NCI-H146 (cell line): ENCODE results near the gene MRO.
"Not testable (repeated sequence)": the region's sequence is repeated elsewhere in the genome, so short reads cannot be mapped to it uniquely, and the experiment has no call there.

Experiments used
- DNase-seq: peaks from one replicate; lab custom pipeline; 2025; lab: John Stamatoyannopoulos, UW

The MRO gene

DNA sequence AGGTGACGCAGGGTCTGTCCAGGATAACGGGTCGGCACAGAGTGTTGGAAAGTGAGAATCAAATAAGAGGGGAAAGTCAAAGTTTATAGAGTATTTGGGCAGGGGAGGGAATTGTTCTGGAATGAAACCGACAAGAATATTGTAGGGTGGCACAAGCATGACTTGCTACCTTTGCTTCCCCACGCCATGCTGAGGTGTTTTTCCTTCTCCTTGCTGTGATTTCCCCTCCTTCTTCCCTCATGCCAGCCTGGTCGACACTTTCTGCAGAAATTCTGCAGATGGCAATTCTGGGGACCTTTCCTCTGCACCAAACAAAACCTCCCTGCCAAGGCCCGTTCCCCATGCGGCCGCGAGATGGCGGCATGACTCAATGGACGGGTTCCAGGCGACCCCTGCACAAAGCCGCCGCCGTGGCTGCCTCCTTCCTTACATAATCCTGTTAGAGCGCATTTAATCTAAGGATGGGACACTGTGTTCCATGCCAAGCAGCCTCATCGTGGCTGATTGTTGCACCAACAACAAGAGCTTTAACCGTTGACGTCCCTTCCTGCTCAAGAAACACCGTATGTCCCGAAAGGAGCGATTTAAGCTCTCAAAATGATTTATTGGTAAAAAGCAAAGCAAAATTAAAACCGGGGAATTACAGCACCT is at the start of gene MRO:
TSS of gene MRO (minus strand) at position 289 of the 651 bp plus-strand sequence. CDS start 10,616 bp downstream, outside the sequence.
- DNase-seq = peak; percentile 90

GRCh38 chr18:50869150-50869549 is 49.3 kb upstream of the MRO start:
- no peak for DNase-seq

- DNase-seq = peak; percentile 24
Observed at GRCh38 chr18:50866765-50867164, 46.9 kb upstream of the MRO start.

GRCh38 chr18:50863840-50864375 is 44.1 kb upstream of the MRO start:
- DNase-seq = no peak

DNA sequence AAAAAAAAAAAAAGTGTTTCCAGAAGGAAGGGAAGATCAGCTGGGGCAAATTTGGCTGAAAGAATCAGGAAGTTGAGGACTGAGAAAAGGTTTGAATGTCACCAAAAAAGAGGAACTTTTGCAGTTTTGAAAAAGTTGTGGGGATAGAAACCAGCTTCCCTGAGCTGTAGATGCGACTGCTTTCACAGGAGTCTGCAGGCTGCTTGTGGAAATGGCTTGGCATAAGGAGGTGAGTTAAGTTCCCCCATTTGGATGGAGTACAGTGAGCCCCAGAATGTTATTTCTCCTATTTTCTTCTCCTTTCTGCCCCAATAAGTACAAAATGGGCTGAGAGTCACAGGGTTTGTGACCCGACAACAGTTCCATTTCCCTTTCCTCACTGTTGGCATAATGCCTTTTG is 42.6 kb upstream of the MRO start:
- no peak for DNase-seq

- DNase-seq = no peak
Observed at GRCh38 chr18:50861617-50862016, 41.8 kb upstream of the MRO start.

- no peak for DNase-seq
Observed at GRCh38 chr18:50859793-50860555, 40.2 kb upstream of the MRO start.

- DNase-seq = no peak
Observed at GRCh38 chr18:50857694-50858093, 37.9 kb upstream of the MRO start.

DNA sequence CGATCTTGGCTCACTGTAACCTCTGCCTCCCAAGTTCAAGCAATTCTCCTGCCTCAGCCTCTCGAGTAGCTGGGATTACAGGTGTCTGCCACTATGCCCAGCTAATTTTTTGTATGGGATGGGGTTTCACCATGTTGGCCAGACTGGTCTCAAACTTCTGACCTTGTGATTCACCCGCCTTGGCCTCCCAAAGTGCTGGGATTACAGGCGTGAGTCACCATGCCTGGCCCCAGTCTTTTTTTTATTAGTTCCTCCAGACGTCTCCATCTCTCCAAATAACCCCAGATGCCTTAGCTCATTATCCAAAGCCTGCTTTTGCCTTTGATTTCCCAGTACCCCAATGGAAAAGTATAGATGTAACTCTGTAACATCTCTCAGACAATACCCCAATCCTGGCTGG is 37.4 kb upstream of the MRO start:
- DNase-seq = not testable (repeated sequence)

GRCh38 chr18:50855976-50856757 is 36.4 kb upstream of the MRO start:
- DNase-seq = no peak

DNA sequence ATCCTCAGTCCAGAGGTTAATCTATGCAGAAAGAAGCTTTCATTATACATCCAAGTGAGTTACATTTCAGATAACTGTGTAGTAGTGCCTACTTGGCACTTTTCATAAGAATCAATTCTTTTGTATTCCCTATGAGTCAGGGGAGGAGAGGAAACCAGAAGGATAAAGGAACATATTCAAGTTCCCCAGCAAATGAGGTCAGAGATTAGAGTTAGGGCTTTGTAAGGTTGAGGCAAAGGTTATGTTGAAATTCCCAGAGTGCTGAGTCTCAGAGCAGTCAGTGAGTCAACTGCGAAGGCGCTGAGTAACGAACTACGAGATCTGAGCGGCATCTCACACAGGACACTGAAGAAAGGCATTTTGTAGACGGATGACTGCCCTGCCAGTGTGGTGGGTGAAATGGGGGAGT is 34.1 kb upstream of the MRO start:
- DNase-seq = no peak

DNA sequence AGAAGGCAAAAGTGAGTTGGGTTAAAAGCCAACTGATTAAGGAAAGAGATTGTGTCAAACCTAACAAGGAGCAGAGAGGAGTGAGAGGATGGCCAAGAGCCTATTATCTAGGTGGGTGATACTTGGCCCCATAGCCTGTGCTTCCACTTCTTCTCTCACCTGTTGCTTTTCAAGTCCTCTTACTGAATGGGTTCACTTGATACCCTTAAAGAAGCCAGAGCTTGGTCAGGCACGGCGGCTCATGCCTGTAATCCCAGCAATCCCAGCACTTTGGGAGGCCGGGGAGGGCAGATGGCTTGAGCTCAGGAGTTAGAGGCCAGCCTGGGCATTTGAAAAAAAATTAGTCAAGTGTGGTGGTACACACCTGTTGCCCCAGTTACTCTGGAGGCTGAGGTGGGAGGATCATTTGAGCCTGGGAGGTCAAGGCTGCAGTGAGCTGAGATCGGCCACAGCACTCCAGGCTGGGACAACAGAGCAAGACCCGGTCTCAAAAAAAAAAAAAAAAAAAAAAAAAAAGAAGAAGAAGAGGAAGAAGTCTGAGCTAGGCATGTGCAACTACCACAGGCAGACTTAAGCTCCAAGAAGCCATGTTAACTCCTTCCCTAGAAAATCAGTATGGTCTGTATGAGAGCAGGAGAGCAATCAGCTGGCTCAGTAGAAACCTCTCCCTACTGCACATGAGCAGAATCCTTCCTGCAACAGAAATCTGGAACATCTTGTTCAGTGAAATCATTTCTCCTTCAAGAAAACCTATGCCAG is 30.7 kb upstream of the MRO start:
- no peak for DNase-seq

- no peak for DNase-seq
Observed at GRCh38 chr18:50849419-50849821, 29.6 kb upstream of the MRO start.

GRCh38 chr18:50848991-50849390 is 29.2 kb upstream of the MRO start:
- DNase-seq = no peak

GRCh38 chr18:50848061-50848551 is 28.3 kb upstream of the MRO start:
- no peak for DNase-seq

GRCh38 chr18:50847192-50847591 is 27.4 kb upstream of the MRO start:
- no peak for DNase-seq

DNA sequence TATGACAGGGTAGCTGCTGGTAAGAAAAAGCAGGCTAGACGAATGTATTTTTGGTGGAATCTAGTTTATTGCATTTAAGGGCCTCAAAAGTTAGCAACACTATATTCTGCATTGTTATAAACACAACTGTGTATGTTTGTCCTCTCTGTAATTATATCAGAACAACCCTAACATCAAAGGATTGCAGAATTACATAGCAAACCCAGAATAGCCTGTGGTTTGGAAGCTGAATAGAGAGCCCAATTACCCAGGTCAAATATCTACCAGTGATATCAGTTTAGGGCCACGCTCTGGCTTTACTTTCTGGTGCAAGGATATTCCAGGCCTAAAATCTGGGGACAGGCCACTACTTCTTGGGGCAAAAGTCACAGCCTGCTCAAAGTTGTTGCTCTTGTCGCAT is 25.1 kb upstream of the MRO start:
- no peak for DNase-seq

DNA sequence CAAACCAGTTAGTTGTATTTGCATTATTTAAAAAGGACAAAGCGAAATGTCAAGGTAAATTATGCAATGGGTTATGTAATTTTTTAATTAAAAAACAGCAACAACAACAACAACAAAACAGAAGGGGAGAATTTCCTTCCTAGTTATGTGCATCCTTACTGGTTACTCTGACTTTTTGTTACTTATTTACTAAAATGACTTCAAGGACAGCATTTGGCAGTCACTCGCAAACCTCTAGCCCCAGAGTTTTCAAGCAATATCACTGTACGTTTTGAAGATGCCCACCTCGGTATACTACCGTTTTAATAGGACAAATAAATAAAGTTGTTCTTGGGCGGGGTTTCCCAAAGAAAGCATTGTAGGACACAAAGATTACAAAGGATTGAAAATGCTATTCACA is 24.7 kb upstream of the MRO start:
- DNase-seq = no peak

GRCh38 chr18:50842846-50843245 is 23.0 kb upstream of the MRO start:
- DNase-seq = no peak

- no peak for DNase-seq
Observed at GRCh38 chr18:50839996-50840395, 20.2 kb upstream of the MRO start.

DNA sequence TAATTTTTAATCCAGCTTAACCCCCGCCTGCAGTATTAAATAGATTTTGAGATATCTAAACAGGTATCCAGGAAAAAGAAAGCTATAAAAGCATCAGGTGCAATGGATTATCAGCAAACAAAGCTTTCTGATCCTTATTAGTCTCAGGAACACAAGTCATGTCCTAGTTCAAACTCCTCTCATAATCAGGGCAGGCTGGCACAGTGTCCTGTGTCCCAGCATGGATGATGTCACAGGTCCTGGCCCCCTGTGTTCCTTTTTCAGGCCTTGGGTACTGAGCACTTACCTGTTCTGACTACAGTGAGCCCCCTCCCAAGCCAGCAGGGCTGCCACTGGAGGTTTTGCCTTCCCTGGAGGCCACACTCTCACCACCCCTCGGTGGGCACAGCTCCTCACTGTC is 19.5 kb upstream of the MRO start:
- no peak for DNase-seq

GRCh38 chr18:50836521-50836957 is 16.7 kb upstream of the MRO start:
- DNase-seq = peak; percentile 66
